Choroid plexus epithelial cell (primary cell): ENCODE results near the gene EXD2.

Experiments used
- DNase-seq: peaks from one replicate; pipeline ENCODE4 v3.0.0-alpha.2; 2010; ENCODE audit warnings: low read depth
- H3K4me3 ChIP-seq: 2 replicates; pipeline ENCODE4 v1.5.1; 2011; ENCODE audit warnings: low read depth, mild to moderate bottlenecking, control low read depth, low read length, moderate library complexity
- CTCF ChIP-seq: conservative IDR thresholded peaks from 2 replicates; pipeline ENCODE4 v1.5.1; 2011; ENCODE audit warnings: low read depth, mild to moderate bottlenecking, control low read depth, inconsistent platforms, low read length, moderate library complexity

Gene EXD2

DNA sequence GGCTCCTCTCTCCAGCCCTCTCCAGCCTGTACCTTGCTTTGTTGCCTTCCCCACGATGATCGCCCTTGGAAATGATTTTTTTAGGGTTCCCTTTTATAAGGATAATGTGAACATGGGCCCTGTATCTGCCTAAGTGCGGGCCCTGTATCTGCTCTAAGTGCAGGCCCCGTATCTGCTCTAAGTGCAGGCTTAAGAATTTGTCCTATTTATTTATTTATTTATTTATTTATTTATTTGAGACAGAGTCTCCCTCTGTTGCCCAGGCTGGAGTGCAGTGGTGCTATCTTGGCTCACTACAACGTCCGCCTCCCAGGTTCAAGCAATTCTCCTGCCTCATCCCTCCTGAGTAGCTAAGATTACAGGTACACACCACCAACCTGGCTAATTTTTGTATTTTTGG lies 91.2 kb downstream of the EXD2 start:
- no peak for TF ChIP-seq CTCF
- no peak for DNase-seq

GRCh38 chr14:69284170-69284569 lies 92.9 kb downstream of the EXD2 start:
- no peak for DNase-seq
- no peak overlapping the region for H3K4me3 ChIP-seq
- TF ChIP-seq CTCF = no peak

More for the DNA sequence above, 91.2 kb downstream of the EXD2 start:
- H3K4me3 ChIP-seq = no peak overlapping the region

DNA sequence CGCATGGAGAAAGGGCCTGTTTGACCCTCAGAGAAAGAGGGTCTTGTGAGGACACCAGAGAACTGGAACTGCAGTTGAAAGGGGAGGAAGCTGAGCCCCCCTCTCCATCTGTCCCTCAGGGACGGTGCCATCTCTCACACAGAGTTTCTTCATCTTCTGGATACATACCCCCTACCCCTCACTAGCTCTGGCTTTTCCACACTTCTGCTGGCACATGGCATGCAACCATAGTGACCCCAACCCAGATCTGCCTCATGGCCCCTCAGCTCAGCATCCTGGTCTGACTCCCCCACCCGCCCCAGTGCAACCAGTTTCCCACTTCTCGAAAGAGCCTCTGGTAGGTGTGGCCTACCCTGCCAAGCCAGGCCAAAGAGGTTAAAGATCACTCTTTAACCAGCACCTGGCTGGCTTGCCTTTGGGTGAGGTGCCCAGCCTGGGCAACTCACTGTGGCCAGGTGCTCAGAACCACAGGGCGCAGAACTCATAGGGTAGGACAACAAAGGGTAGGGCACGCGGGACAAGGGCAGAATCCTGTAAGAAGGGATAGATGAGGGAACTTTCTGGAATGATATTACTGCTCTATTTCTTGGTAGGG lies 94.5 kb downstream of the EXD2 start:
- no peak overlapping the region for H3K4me3 ChIP-seq
- DNase-seq = no peak
- no peak for TF ChIP-seq CTCF

GRCh38 chr14:69287098-69288010 lies 96.1 kb downstream of the EXD2 start:
- peak; percentile 49 for DNase-seq
- H3K4me3 ChIP-seq = no peak overlapping the region
- TF ChIP-seq CTCF = peak; percentile 27

GRCh38 chr14:69288011-69288771 lies 96.9 kb downstream of the EXD2 start:
- peak; percentile 70 for TF ChIP-seq CTCF
- H3K4me3 ChIP-seq = no peak overlapping the region
- peak; percentile 80 for DNase-seq

GRCh38 chr14:69288956-69289705 lies 97.8 kb downstream of the EXD2 start:
- no peak for DNase-seq
- H3K4me3 ChIP-seq = no peak overlapping the region
- no peak for TF ChIP-seq CTCF
